ENCODE results near the gene PRUNE1. TPM values are rescaled to one million over a fixed set of nuclear protein-coding genes. Genes with fewer than 3 reads are reported as not detected.

PRUNE1 gene
- total RNA-seq, 4 donors from 2014 or later, result 8.9 to 21.0 (median 15.9) TPM

GRCh38 chr1:151002051-151002450, 6.2 kb upstream of the PRUNE1 start:
- intact Hi-C loops (cut with DNase I), result no loop called here
- no peaks in the 10 kb centered on the region for H3K9me3 ChIP-seq
- H3K36me3 ChIP-seq, result peaks cover 24 to 61% (median 24%) of the 10 kb centered on the region in 3 donors
- no peak overlapping the region for H3K27ac ChIP-seq
- TF ChIP-seq, protein P1, sequence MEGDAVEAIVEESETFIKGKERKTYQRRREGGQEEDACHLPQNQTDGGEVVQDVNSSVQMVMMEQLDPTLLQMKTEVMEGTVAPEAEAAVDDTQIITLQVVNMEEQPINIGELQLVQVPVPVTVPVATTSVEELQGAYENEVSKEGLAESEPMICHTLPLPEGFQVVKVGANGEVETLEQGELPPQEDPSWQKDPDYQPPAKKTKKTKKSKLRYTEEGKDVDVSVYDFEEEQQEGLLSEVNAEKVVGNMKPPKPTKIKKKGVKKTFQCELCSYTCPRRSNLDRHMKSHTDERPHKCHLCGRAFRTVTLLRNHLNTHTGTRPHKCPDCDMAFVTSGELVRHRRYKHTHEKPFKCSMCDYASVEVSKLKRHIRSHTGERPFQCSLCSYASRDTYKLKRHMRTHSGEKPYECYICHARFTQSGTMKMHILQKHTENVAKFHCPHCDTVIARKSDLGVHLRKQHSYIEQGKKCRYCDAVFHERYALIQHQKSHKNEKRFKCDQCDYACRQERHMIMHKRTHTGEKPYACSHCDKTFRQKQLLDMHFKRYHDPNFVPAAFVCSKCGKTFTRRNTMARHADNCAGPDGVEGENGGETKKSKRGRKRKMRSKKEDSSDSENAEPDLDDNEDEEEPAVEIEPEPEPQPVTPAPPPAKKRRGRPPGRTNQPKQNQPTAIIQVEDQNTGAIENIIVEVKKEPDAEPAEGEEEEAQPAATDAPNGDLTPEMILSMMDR (IDR thresholded peaks at IDR 0.05), result no peak
- TF ChIP-seq POLR2A (IDR thresholded peaks at IDR 0.05), result no peak
- DNase-seq, result no peak
- no peak overlapping the region for H3K4me3 ChIP-seq
- WGBS, 2 donors, result 69 to 81% methylated on average over 2 to 3 of the region's 3 CpGs
- no peaks in the 10 kb centered on the region for H3K27me3 ChIP-seq
- peaks cover 33 to 49% (median 37%) of the 10 kb centered on the region in 3 donors for H3K4me1 ChIP-seq

- H3K27me3 ChIP-seq, result no peaks in the 10 kb centered on the region
- TF ChIP-seq, protein P1 (IDR thresholded peaks at IDR 0.05), result no peak
- TF ChIP-seq POLR2A (IDR thresholded peaks at IDR 0.05), result no peak
- H3K9me3 ChIP-seq, result no peaks in the 10 kb centered on the region
- H3K4me1 ChIP-seq, result peaks cover 39 to 55% (median 43%) of the 10 kb centered on the region in 3 donors
- 40 to 55% methylated on average over 2 of the region's 2 CpGs for WGBS, 2 donors
- peaks cover 18 to 55% (median 18%) of the 10 kb centered on the region in 3 donors for H3K36me3 ChIP-seq
- intact Hi-C loops (cut with DNase I), result no loop called here
- H3K27ac ChIP-seq, result peak overlapping the region in 1 of 4 donors; percentile 29
- no peak for DNase-seq
- peak overlapping the region in 1 of 4 donors; percentile 76 for H3K4me3 ChIP-seq
Observed at GRCh38 chr1:151002611-151003010, 5.6 kb upstream of the PRUNE1 start.

DNA sequence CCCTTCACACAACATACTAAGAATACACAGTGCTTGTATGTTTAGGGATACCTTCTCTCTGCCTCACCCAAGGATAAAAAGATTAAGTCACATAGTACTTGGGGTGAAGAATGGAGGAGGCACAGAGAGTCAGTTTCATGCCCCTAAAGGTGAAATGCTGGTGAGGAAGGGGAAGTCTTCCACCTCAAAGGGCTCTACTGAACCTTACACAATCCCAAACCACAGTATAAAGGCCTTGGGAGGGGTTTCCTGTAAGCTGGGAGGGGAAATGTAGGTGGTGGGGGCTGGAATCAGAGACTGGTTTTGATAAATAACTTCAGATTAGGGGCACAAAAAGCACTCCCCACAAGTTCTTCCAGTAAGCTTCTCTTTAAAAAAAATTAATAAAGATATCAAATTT, 5.1 kb upstream of the PRUNE1 start:
- peak overlapping the region in 2 of 4 donors; percentile 62 to 76 for H3K4me3 ChIP-seq
- H3K9me3 ChIP-seq, result no peaks in the 10 kb centered on the region
- peak overlapping the region in 2 of 4 donors; percentile 29 to 95 for H3K27ac ChIP-seq
- H3K27me3 ChIP-seq, result no peaks in the 10 kb centered on the region
- no peak for DNase-seq
- H3K36me3 ChIP-seq, result peaks cover 12 to 49% (median 16%) of the 10 kb centered on the region in 3 donors
- peaks cover 43 to 60% (median 46%) of the 10 kb centered on the region in 3 donors for H3K4me1 ChIP-seq
- intact Hi-C loops (cut with DNase I), result no loop called here
- no peak for TF ChIP-seq POLR2A (IDR thresholded peaks at IDR 0.05)
- TF ChIP-seq, protein P1 (IDR thresholded peaks at IDR 0.05), result no peak

GRCh38 chr1:151005729-151006319, 2.4 kb upstream of the PRUNE1 start:
- H3K27ac ChIP-seq, result peak overlapping the region; percentile 88 to 95 (median 92)
- intact Hi-C loops (cut with DNase I), result no loop called here
- DNase-seq, result no peak
- no peak for TF ChIP-seq POLR2A (IDR thresholded peaks at IDR 0.05)
- TF ChIP-seq, protein P1 (IDR thresholded peaks at IDR 0.05), result no peak
- 8 to 11% methylated on average over 4 of the region's 4 CpGs for WGBS, 2 donors
- H3K36me3 ChIP-seq, result peaks cover 0 to 23% (median 0%) of the 10 kb centered on the region in 3 donors
- no peaks in the 10 kb centered on the region for H3K27me3 ChIP-seq
- peak overlapping the region; percentile 45 to 76 (median 62) for H3K4me3 ChIP-seq
- H3K4me1 ChIP-seq, result peaks cover 53 to 83% (median 56%) of the 10 kb centered on the region in 3 donors
- H3K9me3 ChIP-seq, result no peaks in the 10 kb centered on the region

- H3K27ac ChIP-seq, result peak within 1 kb of the TSS; percentile 88 to 95 (median 92)
- H3K4me3 ChIP-seq, result peak within 1 kb of the TSS; percentile 45 to 86 (median 74)
- peaks cover 0 to 16% (median 0%) of the 10 kb centered on the region in 3 donors for H3K36me3 ChIP-seq
- no peak for DNase-seq
- TF ChIP-seq, protein P1 (IDR thresholded peaks at IDR 0.05), result peak in 4 of 6 experiments; percentile 28 to 56 (median 48)
- peak in 2 of 4 donors; percentile 62 to 63 for TF ChIP-seq POLR2A (IDR thresholded peaks at IDR 0.05)
- peaks cover 53 to 90% (median 56%) of the 10 kb centered on the region in 3 donors for H3K4me1 ChIP-seq
- no peaks in the 10 kb centered on the region for H3K27me3 ChIP-seq
- no peaks in the 10 kb centered on the region for H3K9me3 ChIP-seq
- intact Hi-C loops (cut with DNase I), result no loop called here
- 1 to 2% methylated on average over 13 of the region's 18 CpGs for WGBS, 2 donors
Observed at GRCh38 chr1:151006327-151007052, 1.8 kb upstream of the PRUNE1 start, which contains the start of gene MINDY1. TSS of gene MINDY1 (minus strand) at chr1:151006902. CDS start at chr1:151002617, 4,285 bp downstream.
